ENCODE data around the gene CLPTM1. TPM values are rescaled to one million over a fixed set of nuclear protein-coding genes. Genes with fewer than 3 reads are reported as not detected.

CLPTM1 gene
- 37.4 and 40.3 TPM in 2 replicates for total RNA-seq

GRCh38 chr19:44954649-44955504, at the start of gene CLPTM1:
TSS of gene CLPTM1 (plus strand) at chr19:44955380. CDS start at chr19:44955396, 16 bp downstream.

GRCh38 chr19:44905437-44906160, 49.6 kb upstream of the CLPTM1 start, which contains the start of gene APOE:
TSS of gene APOE (plus strand) at chr19:44905796. CDS start at chr19:44906625, 829 bp downstream.

GRCh38 chr19:44914433-44915206, 40.6 kb upstream of the CLPTM1 start, which contains the start of gene APOC1:
TSS of gene APOC1 (plus strand) at chr19:44914608. CDS start at chr19:44914892, 284 bp downstream.

GRCh38 chr19:44942067-44942571, 13.1 kb upstream of the CLPTM1 start, which contains the start of gene APOC4:
TSS of gene APOC4 (plus strand) at chr19:44942237. CDS start at chr19:44942278, 41 bp downstream.

GRCh38 chr19:45001087-45001739, 46.0 kb downstream of the CLPTM1 start, which contains the start of gene RELB:
TSS of gene RELB (plus strand) at chr19:45001464. CDS start at chr19:45001580, 116 bp downstream.

GRCh38 chr19:45038931-45039893, 84.0 kb downstream of the CLPTM1 start, which contains the start of gene CLASRP:
TSS of gene CLASRP (plus strand) at chr19:45039045. CDS start at chr19:45040213, 1,168 bp downstream.

Other genes starting within 250 kb of the CLPTM1 start
- gene BCL3, start 206.7 kb upstream of the CLPTM1 start, total RNA-seq, result 2.5 and 4.8 TPM in 2 replicates
- gene CBLC, start 177.5 kb upstream of the CLPTM1 start, total RNA-seq, result under 0.01 TPM in 2 replicates
- 5.4 and 8.2 TPM in 2 replicates for gene BCAM, start 146.3 kb upstream of the CLPTM1 start, total RNA-seq
- gene NECTIN2, start 109.1 kb upstream of the CLPTM1 start, total RNA-seq, result 60.9 and 65.0 TPM in 2 replicates
- gene TOMM40, start 64.1 kb upstream of the CLPTM1 start, total RNA-seq, result 36.9 and 94.9 TPM in 2 replicates
- gene APOE, start 49.6 kb upstream of the CLPTM1 start, total RNA-seq, result 9.0 and 20.6 TPM in 2 replicates
- 1.3 and 3.4 TPM in 2 replicates for gene APOC1, start 40.8 kb upstream of the CLPTM1 start, total RNA-seq
- gene APOC4, start 13.1 kb upstream of the CLPTM1 start, total RNA-seq, result not detected in 2 replicates
- not detected in 2 replicates for gene APOC2, start 9.3 kb upstream of the CLPTM1 start, total RNA-seq
- gene RELB, start 46.1 kb downstream of the CLPTM1 start, total RNA-seq, result 5.0 and 11.0 TPM in 2 replicates
- 9.9 and 11.9 TPM in 2 replicates for gene CLASRP, start 83.7 kb downstream of the CLPTM1 start, total RNA-seq
- under 0.01 TPM in 1 of 2 replicates, not detected in the other for gene ZNF296, start 121.1 kb downstream of the CLPTM1 start, total RNA-seq
- 23.1 and 28.0 TPM in 2 replicates for gene GEMIN7, start 123.9 kb downstream of the CLPTM1 start, total RNA-seq
- gene PPP1R37, start 137.8 kb downstream of the CLPTM1 start, total RNA-seq, result 29.7 and 49.9 TPM in 2 replicates
- gene NKPD1, start 205.6 kb downstream of the CLPTM1 start, total RNA-seq, result under 0.01 and 0.56 TPM in 2 replicates
- gene TRAPPC6A, start 222.9 kb downstream of the CLPTM1 start, total RNA-seq, result 5.0 and 10.4 TPM in 2 replicates
- 3.8 and 4.5 TPM in 2 replicates for gene BLOC1S3, start 223.4 kb downstream of the CLPTM1 start, total RNA-seq

Measured in regular cardiac myocyte (primary cell).